ENCODE data around the gene CACNB2.
A peak's percentile ranks its signal among the peaks of the same experiment; 100 is the strongest.

Gene CACNB2

DNA sequence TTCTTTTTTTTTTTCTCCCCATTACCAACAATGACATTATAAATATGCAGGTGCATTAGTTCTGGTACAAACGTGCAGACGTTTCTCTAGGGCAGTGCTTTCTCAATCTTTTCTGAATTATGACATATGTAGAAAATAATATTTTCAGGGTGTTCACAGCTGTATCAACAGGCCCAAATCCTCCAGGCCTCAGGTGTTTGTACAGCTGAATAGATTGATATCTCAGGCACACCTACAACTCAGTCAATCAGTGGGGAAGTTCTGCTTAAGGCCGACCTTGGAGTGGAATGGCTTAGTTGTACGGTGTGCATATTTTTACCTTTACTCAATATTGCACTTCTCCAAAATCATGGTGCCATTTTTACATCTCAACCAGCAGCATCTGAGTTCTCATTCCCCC lies 71.6 kb downstream of the CACNB2 start:
- no peaks in the 10 kb centered on the region for H3K27me3 ChIP-seq (ENCODE audit: control insufficient read depth, low read length)
- H3K79me2 ChIP-seq (ENCODE audit: control insufficient read depth, low read length), result no peaks in the 10 kb centered on the region
- H3K4me1 ChIP-seq (ENCODE audit: control insufficient read depth, low read length), result no peaks in the 10 kb centered on the region
- no peaks in the 10 kb centered on the region for H3K9me2 ChIP-seq (replicated peaks; ENCODE audit: control insufficient read depth, low read length)
- no peak overlapping the region for H3K4me3 ChIP-seq (ENCODE audit: low read length)
- H3K27ac ChIP-seq (ENCODE audit: low read depth, low read length), result no peak overlapping the region
- no peaks in the 10 kb centered on the region for H4K20me1 ChIP-seq (ENCODE audit: control insufficient read depth, insufficient read depth, low read depth, low read length)
- no peak for TF ChIP-seq EZH2phosphoT487 (IDR thresholded peaks at IDR 0.05; ENCODE audit: borderline replicate concordance, low read length)
- TF ChIP-seq, protein P1, sequence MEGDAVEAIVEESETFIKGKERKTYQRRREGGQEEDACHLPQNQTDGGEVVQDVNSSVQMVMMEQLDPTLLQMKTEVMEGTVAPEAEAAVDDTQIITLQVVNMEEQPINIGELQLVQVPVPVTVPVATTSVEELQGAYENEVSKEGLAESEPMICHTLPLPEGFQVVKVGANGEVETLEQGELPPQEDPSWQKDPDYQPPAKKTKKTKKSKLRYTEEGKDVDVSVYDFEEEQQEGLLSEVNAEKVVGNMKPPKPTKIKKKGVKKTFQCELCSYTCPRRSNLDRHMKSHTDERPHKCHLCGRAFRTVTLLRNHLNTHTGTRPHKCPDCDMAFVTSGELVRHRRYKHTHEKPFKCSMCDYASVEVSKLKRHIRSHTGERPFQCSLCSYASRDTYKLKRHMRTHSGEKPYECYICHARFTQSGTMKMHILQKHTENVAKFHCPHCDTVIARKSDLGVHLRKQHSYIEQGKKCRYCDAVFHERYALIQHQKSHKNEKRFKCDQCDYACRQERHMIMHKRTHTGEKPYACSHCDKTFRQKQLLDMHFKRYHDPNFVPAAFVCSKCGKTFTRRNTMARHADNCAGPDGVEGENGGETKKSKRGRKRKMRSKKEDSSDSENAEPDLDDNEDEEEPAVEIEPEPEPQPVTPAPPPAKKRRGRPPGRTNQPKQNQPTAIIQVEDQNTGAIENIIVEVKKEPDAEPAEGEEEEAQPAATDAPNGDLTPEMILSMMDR (IDR thresholded peaks at IDR 0.05; ENCODE audit: low read depth, low read length, poor library complexity, severe bottlenecking), result no peak
- no peaks in the 10 kb centered on the region for H3K9me3 ChIP-seq (ENCODE audit: control insufficient read depth, insufficient read depth, low read length)
- no peaks in the 10 kb centered on the region for H3F3A ChIP-seq (ENCODE audit: control insufficient read depth, insufficient read depth)
- H3K36me3 ChIP-seq (ENCODE audit: control insufficient read depth, low read length), result no peaks in the 10 kb centered on the region
- no peak overlapping the region for H3K4me2 ChIP-seq (ENCODE audit: low read length)

DNA sequence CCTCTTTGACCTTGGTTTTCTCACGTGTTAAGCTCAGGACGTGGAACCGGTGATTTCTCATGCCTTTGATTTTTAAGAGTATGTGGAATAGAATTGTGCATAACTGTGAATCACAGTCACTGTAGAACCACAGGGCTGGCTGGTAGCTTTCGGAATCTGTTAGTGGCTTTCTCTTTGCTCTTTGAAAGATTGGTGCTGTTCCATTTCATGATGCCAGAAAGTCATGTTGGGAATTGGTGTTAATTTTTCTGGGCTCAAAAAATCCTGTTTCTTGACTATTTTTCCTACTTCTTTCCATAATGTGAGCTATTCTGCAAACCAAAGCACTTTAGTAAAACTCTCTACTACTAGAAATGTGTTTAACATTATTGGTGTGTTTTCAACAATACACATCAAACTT lies 73.0 kb downstream of the CACNB2 start:
- H3K27ac ChIP-seq (ENCODE audit: low read depth, low read length), result no peak overlapping the region
- no peaks in the 10 kb centered on the region for H3K4me1 ChIP-seq (ENCODE audit: control insufficient read depth, low read length)
- no peaks in the 10 kb centered on the region for H3K9me2 ChIP-seq (replicated peaks; ENCODE audit: control insufficient read depth, low read length)
- H3K4me3 ChIP-seq (ENCODE audit: low read length), result no peak overlapping the region
- TF ChIP-seq, protein P1 (IDR thresholded peaks at IDR 0.05; ENCODE audit: low read depth, low read length, poor library complexity, severe bottlenecking), result no peak
- TF ChIP-seq EZH2phosphoT487 (IDR thresholded peaks at IDR 0.05; ENCODE audit: borderline replicate concordance, low read length), result no peak
- no peaks in the 10 kb centered on the region for H4K20me1 ChIP-seq (ENCODE audit: control insufficient read depth, insufficient read depth, low read depth, low read length)
- no peaks in the 10 kb centered on the region for H3F3A ChIP-seq (ENCODE audit: control insufficient read depth, insufficient read depth)
- H3K79me2 ChIP-seq (ENCODE audit: control insufficient read depth, low read length), result no peaks in the 10 kb centered on the region
- H3K4me2 ChIP-seq (ENCODE audit: low read length), result no peak overlapping the region
- H3K27me3 ChIP-seq (ENCODE audit: control insufficient read depth, low read length), result no peaks in the 10 kb centered on the region
- no peaks in the 10 kb centered on the region for H3K9me3 ChIP-seq (ENCODE audit: control insufficient read depth, insufficient read depth, low read length)
- no peaks in the 10 kb centered on the region for H3K36me3 ChIP-seq (ENCODE audit: control insufficient read depth, low read length)

DNA sequence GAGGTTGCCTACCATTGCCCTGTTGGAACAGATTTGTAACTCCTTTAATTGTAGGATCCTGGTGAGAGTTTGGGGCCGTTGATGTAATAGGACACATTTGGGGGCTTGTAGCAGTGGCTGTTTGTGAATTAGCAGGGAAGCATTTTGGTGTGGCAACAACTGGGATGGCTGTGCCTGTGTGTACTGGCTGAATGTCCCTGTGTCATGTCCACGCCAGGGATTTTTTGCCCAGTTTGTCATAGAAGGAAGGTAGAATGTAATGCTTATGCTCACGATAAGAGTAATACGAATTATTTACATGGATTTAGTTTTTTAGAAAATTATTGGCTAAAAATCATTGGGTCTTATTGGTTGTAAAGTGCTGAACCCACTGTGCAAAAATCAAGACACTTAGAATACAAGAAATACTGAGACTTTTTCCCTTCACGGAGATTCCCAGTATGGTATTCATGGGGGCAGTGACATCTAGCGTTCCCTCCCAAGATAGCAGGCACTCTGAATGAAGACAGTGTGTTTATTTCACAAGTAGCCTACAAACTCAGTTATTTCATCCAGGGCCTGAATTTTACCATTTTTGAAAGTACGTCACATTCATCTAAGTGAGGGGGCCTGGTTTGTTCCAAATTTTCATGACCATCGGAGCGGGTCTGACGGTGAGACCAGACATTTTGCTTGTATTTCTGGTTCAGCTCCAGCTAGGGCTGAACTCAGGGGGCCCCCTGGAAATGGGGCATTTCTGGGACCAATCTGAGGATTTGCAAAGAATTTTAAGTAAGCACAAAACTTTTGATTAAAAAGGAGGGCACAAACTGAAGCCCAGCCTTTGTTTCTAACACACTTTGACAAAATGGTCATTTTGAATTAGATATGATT lies 74.7 kb downstream of the CACNB2 start:
- Histone ChIP-seq H3K27ac (ENCODE audit: low read depth, low read length) (no peak overlapping the region), H4K20me1 (ENCODE audit: control insufficient read depth, insufficient read depth, low read depth, low read length) (no peaks in the 10 kb centered on the region), H3K27me3 (ENCODE audit: control insufficient read depth, low read length) (no peaks in the 10 kb centered on the region), H3K36me3 (ENCODE audit: control insufficient read depth, low read length) (no peaks in the 10 kb centered on the region), H3K4me3 (ENCODE audit: low read length) (no peak overlapping the region), H3K9me3 (ENCODE audit: control insufficient read depth, insufficient read depth, low read length) (no peaks in the 10 kb centered on the region), H3K4me1 (ENCODE audit: control insufficient read depth, low read length) (no peaks in the 10 kb centered on the region), H3K4me2 (ENCODE audit: low read length) (no peak overlapping the region), H3K9me2 (replicated peaks; ENCODE audit: control insufficient read depth, low read length) (no peaks in the 10 kb centered on the region), H3K79me2 (ENCODE audit: control insufficient read depth, low read length) (no peaks in the 10 kb centered on the region), H3F3A (ENCODE audit: control insufficient read depth, insufficient read depth) (no peaks in the 10 kb centered on the region)
- TF ChIP-seq, protein P1 (IDR thresholded peaks at IDR 0.05; ENCODE audit: low read depth, low read length, poor library complexity, severe bottlenecking), result peak; percentile 81
- TF ChIP-seq EZH2phosphoT487 (IDR thresholded peaks at IDR 0.05; ENCODE audit: borderline replicate concordance, low read length), result no peak

Data from DOHH2 (cell line).